ENCODE data around the gene TMEM256. TPM values are rescaled to one million over a fixed set of nuclear protein-coding genes. Genes with fewer than 3 reads are reported as not detected.

The TMEM256 gene
- total RNA-seq, 2 experiments from 2014 or later: 55.8 to 60.6 TPM

GRCh38 chr17:7384489-7385081 is 19.3 kb downstream of the TMEM256 start:
- intact Hi-C loops (cut with micrococcal nuclease): no loop called here
- peaks cover 5% of the 10 kb centered on the region for H3K36me3 Mint-ChIP-seq (ENCODE audit: low read depth)
- ChIA-PET POLR2A (interaction anchor here (1.0 to 2.6 kb wide), 10 partner anchors 9 to 177 kb away, joined by 3 to 11 read pairs (median 6); partner anchors contain the start of genes PLSCR3, SENP3 and TMEM102), CTCF (interaction anchor here (0.7 to 2.2 kb wide), 6 partner anchors 9 to 204 kb away, joined by 3 to 8 read pairs (median 4); partner anchors contain the start of genes PLSCR3 and TMEM95)
- peaks cover 7% of the 10 kb centered on the region for H3K4me1 Mint-ChIP-seq (ENCODE audit: low read depth)
- peaks cover 26% of the 10 kb centered on the region for H3K27me3 Mint-ChIP-seq
- peak overlapping the region; percentile 76 for H3K4me3 Mint-ChIP-seq
- TF ChIP-seq CTCF (IDR thresholded peaks at IDR 0.05): no peak
- ATAC-seq: no peak
- H3K9me3 Mint-ChIP-seq: no peaks in the 10 kb centered on the region
- H3K27ac Mint-ChIP-seq: peak overlapping the region; percentile 85
- DNase-seq: no peak

DNA sequence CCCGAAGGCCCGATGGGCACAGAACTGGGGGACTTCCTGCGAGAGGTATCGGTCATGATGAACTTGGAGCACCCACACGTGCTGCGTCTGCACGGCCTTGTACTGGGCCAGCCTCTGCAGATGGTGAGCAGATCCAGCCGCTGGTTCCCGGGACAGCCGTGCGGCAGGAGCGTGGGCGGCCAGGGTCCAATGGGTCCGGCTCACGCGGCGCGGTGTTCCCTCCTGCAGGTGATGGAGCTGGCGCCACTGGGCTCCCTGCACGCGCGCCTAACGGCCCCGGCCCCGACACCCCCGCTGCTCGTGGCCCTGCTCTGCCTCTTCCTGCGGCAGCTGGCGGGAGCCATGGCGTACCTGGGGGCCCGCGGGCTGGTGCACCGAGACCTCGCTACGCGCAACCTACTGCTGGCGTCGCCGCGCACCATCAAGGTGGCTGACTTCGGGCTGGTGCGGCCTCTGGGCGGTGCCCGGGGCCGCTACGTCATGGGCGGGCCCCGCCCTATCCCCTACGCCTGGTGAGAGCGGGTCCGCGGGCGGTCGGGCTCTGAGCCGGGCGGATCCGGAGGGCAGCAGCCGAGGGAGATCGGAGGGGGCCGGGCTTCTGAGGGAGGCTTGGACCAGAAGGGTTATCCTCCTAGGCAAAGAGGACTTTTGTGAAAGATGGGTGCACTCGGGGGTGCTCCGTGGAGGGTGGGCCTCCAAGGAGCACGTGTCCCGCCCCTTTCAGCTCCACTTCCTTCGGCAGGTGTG is 20.0 kb downstream of the TMEM256 start:
- ChIA-PET POLR2A (interaction anchor here (0.5 to 2.6 kb wide), 11 partner anchors 10 to 177 kb away, joined by 3 to 11 read pairs (median 5); partner anchors contain the start of genes PLSCR3, SENP3, TMEM102 and TMEM256), CTCF (interaction anchor here (1.0 to 2.2 kb wide), 6 partner anchors 9 to 205 kb away, joined by 3 to 8 read pairs (median 4); partner anchors contain the start of genes PLSCR3 and TMEM95)
- H3K4me1 Mint-ChIP-seq (ENCODE audit: low read depth): peaks cover 7% of the 10 kb centered on the region
- DNase-seq: peak; percentile 82
- peaks cover 32% of the 10 kb centered on the region for H3K27me3 Mint-ChIP-seq
- peaks cover 4% of the 10 kb centered on the region for H3K9me3 Mint-ChIP-seq
- H3K4me3 Mint-ChIP-seq: peak overlapping the region; percentile 76
- no peak for TF ChIP-seq CTCF (IDR thresholded peaks at IDR 0.05)
- peaks cover 2% of the 10 kb centered on the region for H3K36me3 Mint-ChIP-seq (ENCODE audit: low read depth)
- intact Hi-C loops (cut with micrococcal nuclease): no loop called here
- peak overlapping the region; percentile 85 for H3K27ac Mint-ChIP-seq
- ATAC-seq: peak; percentile 96

- no peak for TF ChIP-seq CTCF (IDR thresholded peaks at IDR 0.05)
- ChIA-PET POLR2A (interaction anchor here (0.5 to 2.6 kb wide), 12 partner anchors 9 to 178 kb away, joined by 3 to 11 read pairs (median 4); partner anchors contain the start of genes POLR2A, SENP3, TMEM102 and TMEM256), CTCF (interaction anchor here (1.0 to 2.2 kb wide), 4 partner anchors 10 to 53 kb away, joined by 3 to 8 read pairs (median 5); partner anchors contain the start of genes PLSCR3 and TMEM95)
- ATAC-seq: no peak
- DNase-seq: no peak
- intact Hi-C loops (cut with micrococcal nuclease): no loop called here
- peaks cover 2% of the 10 kb centered on the region for H3K36me3 Mint-ChIP-seq (ENCODE audit: low read depth)
- H3K4me1 Mint-ChIP-seq (ENCODE audit: low read depth): peaks cover 7% of the 10 kb centered on the region
- H3K27ac Mint-ChIP-seq: no peak overlapping the region
- H3K4me3 Mint-ChIP-seq: peak overlapping the region; percentile 76
- peaks cover 32% of the 10 kb centered on the region for H3K27me3 Mint-ChIP-seq
- peaks cover 4% of the 10 kb centered on the region for H3K9me3 Mint-ChIP-seq
Measured at GRCh38 chr17:7383371-7383741, 20.5 kb downstream of the TMEM256 start.

DNA sequence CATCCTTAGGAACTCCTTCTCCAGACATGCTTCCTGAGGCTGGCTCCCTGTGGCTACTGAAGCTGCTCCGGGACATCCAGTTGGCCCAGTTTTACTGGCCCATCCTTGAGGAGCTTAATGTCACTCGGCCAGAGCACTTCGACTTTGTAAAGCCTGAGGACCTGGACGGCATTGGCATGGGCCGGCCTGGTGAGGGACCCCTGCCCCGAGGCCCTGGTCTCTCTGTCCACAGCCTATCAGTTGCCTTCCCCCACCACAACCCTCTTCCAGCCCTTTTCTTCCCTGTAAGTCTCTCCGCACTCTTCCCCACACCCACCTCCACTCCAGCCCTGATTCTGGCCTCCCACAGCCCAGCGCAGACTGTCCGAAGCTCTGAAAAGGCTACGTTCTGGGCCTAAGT is 21.0 kb downstream of the TMEM256 start:
- Mint-ChIP-seq H3K9me3 (peaks cover 4% of the 10 kb centered on the region), H3K27me3 (peaks cover 32% of the 10 kb centered on the region), H3K36me3 (ENCODE audit: low read depth) (peaks cover 2% of the 10 kb centered on the region), H3K27ac (no peak overlapping the region), H3K4me1 (ENCODE audit: low read depth) (peaks cover 7% of the 10 kb centered on the region), H3K4me3 (peak overlapping the region; percentile 31)
- intact Hi-C loops (cut with micrococcal nuclease): no loop called here
- no peak for ATAC-seq
- no peak for TF ChIP-seq CTCF (IDR thresholded peaks at IDR 0.05)
- ChIA-PET CTCF (interaction anchor here (0.8 to 2.2 kb wide), 5 partner anchors 10 to 57 kb away, joined by 3 to 8 read pairs (median 4); partner anchors contain the start of gene PLSCR3), POLR2A (interaction anchor here (0.6 to 2.6 kb wide), 6 partner anchors 9 to 102 kb away, joined by 3 to 11 read pairs (median 3); partner anchors contain the start of genes POLR2A and TMEM102)
- no peak for DNase-seq
